Measurements from ENCODE around the gene UMOD.
"Not testable (repeated sequence)": the region's sequence is repeated elsewhere in the genome, so short reads cannot be mapped to it uniquely, and the experiment has no call there.

Gene UMOD

GRCh38 chr16:20363191-20363590, 10.7 kb upstream of the UMOD start:
- no peak for DNase-seq

GRCh38 chr16:20359997-20360396, 7.5 kb upstream of the UMOD start:
- DNase-seq: no peak

- DNase-seq: no peak
Observed at GRCh38 chr16:20355114-20355782, 2.7 kb upstream of the UMOD start.

GRCh38 chr16:20353379-20353778, 864 bp upstream of the UMOD start:
- DNase-seq: no peak

GRCh38 chr16:20349615-20350014, 2.9 kb downstream of the UMOD start:
- DNase-seq: no peak

GRCh38 chr16:20348365-20349185, 3.9 kb downstream of the UMOD start:
- no peak for DNase-seq

- no peak for DNase-seq
Observed at GRCh38 chr16:20347666-20348364, 4.7 kb downstream of the UMOD start.

GRCh38 chr16:20344611-20345010, 7.9 kb downstream of the UMOD start:
- DNase-seq: no peak

- DNase-seq: no peak
Observed at GRCh38 chr16:20339744-20340143, 12.8 kb downstream of the UMOD start.

- DNase-seq: no peak
Observed at GRCh38 chr16:20336955-20337354, 15.6 kb downstream of the UMOD start.

- DNase-seq: no peak
Observed at GRCh38 chr16:20334396-20334795, 18.1 kb downstream of the UMOD start.

- no peak for DNase-seq
Observed at GRCh38 chr16:20333120-20333519, 19.4 kb downstream of the UMOD start.

GRCh38 chr16:20332411-20332810, 20.1 kb downstream of the UMOD start:
- DNase-seq: no peak

GRCh38 chr16:20331635-20332034, 20.9 kb downstream of the UMOD start:
- DNase-seq: no peak

GRCh38 chr16:20329392-20330138, 22.9 kb downstream of the UMOD start:
- DNase-seq: no peak

- no peak for DNase-seq
Observed at GRCh38 chr16:20327444-20328041, 25.0 kb downstream of the UMOD start, which contains the start of gene GP2. GP2 (minus strand) TSS chr16:20327513; CDS start chr16:20326431, 1,082 bp downstream.

GRCh38 chr16:20326321-20326720, 26.2 kb downstream of the UMOD start:
- DNase-seq: no peak

GRCh38 chr16:20325005-20325404, 27.5 kb downstream of the UMOD start:
- no peak for DNase-seq

GRCh38 chr16:20323591-20324117, 28.9 kb downstream of the UMOD start:
- DNase-seq: no peak

GRCh38 chr16:20322696-20323095, 29.8 kb downstream of the UMOD start:
- no peak for DNase-seq

GRCh38 chr16:20321671-20322070, 30.8 kb downstream of the UMOD start:
- no peak for DNase-seq

- DNase-seq: not testable (repeated sequence)
Observed at GRCh38 chr16:20321051-20321450, 31.5 kb downstream of the UMOD start.
